GM10266 (cell line): ENCODE measurements around the gene ANXA4.
A peak's percentile ranks its signal among the peaks of the same experiment; 100 is the strongest.

Source experiments
- DNase-seq: peaks from one replicate; pipeline ENCODE4 v3.0.0; 2012; ENCODE audit errors: extremely low spot score
- CTCF ChIP-seq: IDR thresholded peaks from 2 replicates; pipeline ENCODE4 v1.5.1; 2012; ENCODE audit warnings: mild to moderate bottlenecking, low read depth; ENCODE audit not compliant: control insufficient read depth, insufficient read depth; ENCODE audit errors: missing control alignments

The ANXA4 gene

DNA sequence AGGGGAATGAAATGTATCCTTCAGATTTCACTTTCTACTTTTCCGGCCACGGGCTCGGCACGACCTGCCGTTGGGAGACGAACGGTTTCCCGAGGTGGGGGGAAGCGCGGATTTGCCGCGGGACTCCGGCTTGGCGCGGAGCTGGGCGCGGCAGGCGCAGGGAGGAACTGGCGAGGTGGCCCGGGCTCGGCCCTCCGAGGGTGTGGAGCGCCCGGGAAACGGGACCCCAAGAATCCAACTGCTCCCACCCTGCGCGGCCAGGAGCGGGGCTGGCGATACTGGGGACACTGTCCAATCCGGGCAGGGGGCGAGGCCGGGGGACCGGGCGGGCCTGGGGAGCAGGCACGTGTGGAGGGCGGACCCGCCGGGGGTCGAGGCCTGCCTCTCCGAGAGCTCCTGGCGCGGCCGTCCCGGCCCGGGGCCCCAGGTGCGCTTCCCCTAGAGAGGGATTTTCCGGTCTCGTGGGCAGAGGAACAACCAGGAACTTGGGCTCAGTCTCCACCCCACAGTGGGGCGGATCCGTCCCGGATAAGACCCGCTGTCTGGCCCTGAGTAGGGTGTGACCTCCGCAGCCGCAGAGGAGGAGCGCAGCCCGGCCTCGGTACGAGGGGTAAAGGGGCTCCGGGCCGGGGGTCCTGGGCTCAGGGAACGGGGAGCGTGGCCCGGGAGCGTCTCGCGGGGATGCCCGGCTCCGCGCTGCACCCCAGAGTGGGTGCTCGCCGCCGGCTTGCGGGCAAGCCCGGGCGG is at the start of gene ANXA4:
Gene ANXA4, plus strand, starts transcription at position 560 of the 747 bp plus-strand sequence. CDS start 39,432 bp downstream, outside the sequence.
- DNase-seq: peak; percentile 88
- no peak for TF ChIP-seq CTCF

- no peak for DNase-seq
- no peak for TF ChIP-seq CTCF
Measured at GRCh38 chr2:69692424-69692823, 49.5 kb upstream of the ANXA4 start.

GRCh38 chr2:69693059-69693774 is 48.7 kb upstream of the ANXA4 start:
- DNase-seq: no peak
- TF ChIP-seq CTCF: no peak

GRCh38 chr2:69693775-69694450 is 48.0 kb upstream of the ANXA4 start:
- no peak for DNase-seq

GRCh38 chr2:69694894-69695849 is 46.8 kb upstream of the ANXA4 start:
- no peak for TF ChIP-seq CTCF
- no peak for DNase-seq

More at GRCh38 chr2:69693775-69694450, 48.0 kb upstream of the ANXA4 start:
- TF ChIP-seq CTCF: no peak

DNA sequence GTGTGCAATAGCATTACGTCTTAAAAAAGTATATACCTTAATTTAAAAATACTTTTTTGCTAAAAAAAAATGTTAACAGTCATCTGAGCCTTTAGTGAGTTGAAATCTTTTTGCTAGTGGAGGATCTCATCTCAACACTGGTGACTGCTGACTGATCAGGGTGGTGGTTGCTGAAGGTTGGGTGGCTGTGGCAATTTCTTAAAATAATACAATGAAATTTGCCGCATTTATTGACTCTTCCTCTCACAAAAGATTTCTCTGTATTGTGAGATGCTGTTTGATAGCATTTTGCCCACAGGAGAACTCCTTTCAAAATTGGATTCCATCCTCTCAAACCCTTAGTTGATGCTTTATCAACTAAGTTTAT is 46.1 kb upstream of the ANXA4 start:
- TF ChIP-seq CTCF: no peak
- DNase-seq: no peak
